ENCODE results near the gene ZNF12.

GRCh38 chr7:6655636-6656385 is 50.9 kb downstream of the ZNF12 start:
- TF ChIP-seq CTCF (IDR thresholded peaks at IDR 0.05) (no peak), POLR2A (IDR thresholded peaks at IDR 0.05) (no peak)
